DMS 273 (cell line): Measurements from ENCODE around the gene SNX8.
A peak's percentile ranks its signal among the peaks of the same experiment; 100 is the strongest.

ENCODE experiments used
- DNase-seq: peaks from one replicate; lab custom pipeline; 2025; ENCODE audit not compliant: unreplicated experiment; lab: John Stamatoyannopoulos, UW

Gene SNX8

DNA sequence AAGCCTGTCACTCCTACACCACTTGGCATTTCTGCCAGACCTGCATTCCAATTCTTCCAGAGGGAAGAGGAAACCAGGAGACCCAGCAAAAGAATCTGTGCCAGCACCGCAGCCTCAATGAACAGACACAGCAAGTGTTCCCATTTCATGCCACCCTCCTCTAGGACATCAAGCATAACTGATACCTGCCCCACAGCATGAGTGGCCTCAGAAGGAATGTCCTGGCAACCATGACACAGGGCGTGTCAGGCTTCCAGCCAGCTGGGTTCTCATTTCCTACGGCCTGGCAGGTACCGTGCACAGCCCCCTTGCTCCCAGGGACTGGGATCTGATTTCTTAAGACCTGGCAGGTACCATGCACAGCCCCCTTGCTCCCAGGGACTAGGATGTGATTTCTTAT is 89.3 kb downstream of the SNX8 start:
- DNase-seq = no peak

DNA sequence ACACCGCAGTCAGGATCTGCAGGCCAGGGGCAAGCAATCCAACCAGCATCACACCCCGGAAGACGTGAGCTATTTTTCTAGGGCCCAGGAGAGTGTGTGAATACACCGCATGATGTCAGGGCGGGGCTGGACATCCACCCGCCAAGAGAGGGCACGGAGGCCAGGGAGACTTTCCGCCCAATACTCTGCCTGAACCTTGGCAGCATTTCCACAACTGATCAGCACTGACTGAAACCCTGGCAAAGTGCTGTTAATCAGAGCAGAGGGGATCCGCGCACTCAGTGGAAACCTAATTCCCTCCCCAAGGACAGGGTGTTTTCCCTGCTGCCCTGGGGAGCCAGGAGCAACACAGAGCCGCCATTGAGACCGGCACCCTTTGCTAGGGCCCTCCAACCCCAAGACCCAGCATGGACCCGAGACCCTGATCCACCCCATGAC is 89.7 kb downstream of the SNX8 start:
- DNase-seq = no peak

DNA sequence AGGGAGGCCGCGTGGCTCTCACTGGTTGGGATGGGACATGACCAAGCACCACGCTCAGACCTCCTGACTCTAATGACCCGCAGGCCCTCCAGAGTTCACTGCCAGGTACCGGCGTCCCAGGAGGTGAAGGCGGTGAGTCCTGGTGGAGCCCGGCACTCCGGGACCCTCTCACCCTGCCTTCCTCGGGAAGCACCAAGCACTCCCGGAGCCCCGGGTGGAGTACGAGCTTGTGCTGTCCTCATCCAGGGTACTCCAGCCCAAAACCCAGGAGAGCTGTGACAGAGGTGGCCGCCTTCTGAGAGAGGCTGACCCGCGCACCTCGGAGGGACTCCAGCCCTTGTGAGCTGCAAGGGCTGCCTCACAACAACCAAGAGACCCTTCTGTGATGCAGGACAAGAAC is 90.9 kb downstream of the SNX8 start:
- no peak for DNase-seq

DNA sequence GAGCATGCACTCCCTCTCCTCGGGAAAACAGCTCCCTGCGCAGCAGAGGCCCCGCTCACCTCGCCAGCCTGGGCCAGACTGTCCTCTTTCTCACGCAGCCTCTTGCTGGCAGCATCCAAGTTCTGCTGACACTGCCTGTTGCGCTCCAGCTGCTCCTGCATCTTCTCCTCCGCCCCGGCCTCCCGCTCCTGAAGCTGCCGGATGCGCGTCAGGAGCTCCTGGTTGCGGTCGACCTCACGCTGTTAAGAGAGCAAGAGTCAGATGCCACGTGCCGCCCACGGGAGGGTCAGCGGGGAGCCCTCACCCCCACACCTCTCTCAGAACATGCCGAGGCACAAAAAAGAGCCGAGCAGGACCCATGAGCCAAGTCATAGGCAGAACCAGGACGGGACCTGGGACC is 91.7 kb downstream of the SNX8 start:
- no peak for DNase-seq

DNA sequence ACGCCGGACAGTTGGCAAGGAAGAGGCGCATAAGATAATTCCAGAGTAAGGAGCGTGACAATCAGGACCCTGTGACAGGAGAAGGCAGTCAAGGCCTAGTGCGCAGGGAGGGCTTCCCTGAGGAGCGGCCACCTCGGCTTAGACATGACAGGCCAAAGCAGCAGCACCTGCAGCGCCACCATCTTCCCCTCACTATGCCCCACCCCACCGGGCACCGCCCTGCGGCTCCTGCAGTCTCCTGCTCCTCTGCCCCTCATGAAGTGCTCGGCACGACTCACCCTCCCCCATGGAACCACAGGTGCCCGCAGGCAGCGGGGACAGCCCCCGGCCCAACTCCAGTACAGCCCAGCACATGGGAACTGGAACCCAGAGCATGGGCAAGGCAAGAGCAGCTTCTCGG is 93.3 kb downstream of the SNX8 start:
- no peak for DNase-seq

DNA sequence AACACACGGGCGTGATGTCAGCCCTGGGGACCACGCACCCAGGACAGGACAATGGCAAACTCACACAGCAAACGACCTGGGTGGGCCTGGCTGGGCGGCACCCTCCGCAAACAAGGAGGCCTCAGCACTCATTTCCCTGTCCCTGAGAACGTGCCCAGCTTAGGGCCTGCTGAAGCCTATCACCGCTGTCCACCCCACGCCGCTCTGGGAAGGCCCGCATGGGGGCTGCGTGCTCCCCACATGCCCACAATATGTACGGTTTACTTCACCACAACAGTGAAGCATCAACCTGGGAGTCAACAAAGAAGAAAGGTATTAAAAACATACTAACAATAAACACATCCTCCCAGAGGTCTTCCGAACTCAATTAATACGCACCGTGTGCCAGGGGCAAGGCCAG is 93.7 kb downstream of the SNX8 start:
- no peak for DNase-seq

DNA sequence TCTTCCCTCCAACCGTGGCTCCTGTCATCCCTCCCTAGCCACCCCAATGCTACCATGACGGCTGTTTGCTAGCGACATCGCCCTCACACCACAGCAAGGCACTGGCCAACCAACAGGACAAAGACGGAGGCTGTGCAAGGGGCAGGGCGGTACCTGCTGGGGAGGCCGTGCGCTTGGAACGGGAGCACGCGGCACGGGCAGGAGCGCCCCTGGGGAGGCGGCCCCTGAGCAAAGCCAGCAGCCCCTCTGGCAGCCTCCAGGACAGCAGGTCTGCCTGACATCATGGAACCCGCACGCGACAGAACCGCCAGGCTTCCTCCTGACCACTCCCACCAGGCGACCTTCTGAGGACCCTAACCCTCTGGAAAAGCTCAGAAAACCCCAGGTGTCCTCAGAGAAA is 94.2 kb downstream of the SNX8 start:
- DNase-seq = no peak

DNA sequence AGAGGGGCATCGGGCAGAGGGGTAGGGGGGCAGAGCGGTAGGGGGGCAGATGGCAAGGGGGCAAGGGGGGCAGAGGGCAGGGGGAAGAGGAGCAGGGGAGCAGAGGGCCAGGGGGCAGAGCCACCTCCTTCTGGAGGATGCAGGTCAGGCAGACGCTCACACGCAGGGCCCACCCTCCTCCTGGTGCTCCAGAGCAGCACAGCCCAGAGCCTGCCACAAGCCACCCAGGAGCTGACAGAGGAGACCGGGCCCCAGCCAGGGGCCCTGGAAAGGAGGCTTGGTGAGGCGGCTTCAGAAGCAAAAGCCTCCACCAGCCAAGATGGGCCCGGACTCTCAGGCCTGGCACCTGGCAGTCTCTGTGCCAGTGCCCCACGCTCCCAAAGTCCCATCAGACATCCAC is 94.6 kb downstream of the SNX8 start:
- DNase-seq = no peak

DNA sequence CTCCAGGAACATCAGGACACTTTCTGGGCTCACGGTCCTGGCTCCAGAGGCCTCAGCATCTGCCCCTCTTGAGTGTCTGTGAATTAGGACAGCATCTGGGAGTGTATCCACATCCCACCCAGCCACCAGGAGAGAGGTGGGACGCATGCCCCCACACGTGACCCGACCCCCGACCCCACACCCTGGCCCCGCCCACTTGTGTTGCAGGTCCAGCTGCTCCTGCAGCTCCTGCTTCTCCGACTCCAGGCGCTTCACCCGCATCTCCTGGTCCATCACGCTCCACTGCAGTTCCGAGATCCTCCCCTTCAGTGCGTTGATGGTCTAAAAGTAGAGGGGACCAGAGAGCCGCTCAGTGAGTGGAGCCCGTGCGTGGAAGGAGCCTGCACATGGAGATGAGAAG is 95.1 kb downstream of the SNX8 start:
- DNase-seq = no peak

DNA sequence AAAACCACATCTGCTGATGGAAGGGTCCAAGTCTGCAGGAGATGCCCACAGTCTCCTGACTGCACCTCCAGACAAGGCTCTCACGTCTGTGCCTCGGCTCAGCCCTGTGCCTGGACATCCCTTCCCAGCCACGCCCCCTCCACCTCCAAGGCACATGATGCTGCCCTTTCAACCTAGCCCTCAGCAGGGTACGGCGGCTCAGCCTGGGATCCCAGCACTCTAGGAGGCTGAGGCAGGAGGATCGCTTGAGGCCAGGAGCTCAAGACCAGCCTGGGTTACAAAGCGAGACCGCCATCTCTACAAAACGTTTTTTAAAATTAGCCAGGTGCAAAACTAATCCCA is 95.8 kb downstream of the SNX8 start:
- DNase-seq = no peak

DNA sequence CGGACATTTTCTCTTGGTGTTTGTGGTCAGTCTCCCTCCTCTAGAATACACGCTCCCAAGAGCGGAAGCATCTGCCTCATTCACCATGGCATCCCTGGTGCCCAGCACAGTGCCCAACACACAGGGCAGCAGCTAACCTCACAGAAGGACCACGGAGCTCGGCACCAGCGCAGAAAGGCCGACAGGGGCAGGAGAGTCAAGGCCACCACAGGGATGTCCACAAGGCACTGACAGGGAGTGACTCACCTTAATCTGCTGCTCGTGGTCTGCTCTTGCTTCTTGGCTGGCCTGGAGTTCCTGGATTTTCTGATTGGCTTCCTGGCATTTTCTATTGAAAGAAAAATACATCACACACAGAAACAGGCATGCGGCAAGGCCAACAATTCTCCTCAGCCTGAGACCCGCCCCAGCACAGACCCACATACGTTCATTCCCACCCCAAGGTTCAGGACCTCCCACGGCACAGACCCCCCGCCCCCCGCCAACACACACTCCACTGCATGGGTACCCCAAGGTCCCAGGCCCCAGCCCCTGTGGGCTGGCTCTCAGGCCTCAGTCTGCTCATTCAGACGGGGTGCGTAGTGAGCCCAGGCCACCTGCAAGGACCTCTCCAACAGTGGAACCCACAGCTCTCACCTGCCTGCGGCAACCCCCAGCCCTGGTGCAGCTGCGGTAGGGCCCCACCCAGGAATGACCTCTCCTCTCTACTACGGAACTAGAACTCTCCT is 96.4 kb downstream of the SNX8 start:
- DNase-seq = no peak

DNA sequence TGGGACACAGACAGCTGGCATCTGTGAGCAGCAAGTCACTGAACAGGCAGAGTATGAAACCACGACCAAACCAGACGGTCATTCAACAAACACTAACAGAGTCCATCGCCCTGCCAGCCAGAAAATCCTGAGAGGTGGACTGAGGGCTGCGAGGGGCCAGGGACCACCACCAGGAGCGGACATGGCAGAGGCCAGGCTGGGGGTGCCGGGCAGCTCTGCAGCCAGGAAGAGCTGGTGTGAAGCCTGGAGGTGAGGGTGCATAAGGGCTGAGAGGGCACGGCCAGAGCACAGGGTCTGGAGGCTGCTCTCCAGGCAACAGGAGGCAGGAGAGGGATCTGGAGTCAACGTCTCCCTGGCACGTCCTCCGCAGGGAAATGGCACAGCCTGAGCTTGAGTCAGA is 97.0 kb downstream of the SNX8 start:
- no peak for DNase-seq

DNA sequence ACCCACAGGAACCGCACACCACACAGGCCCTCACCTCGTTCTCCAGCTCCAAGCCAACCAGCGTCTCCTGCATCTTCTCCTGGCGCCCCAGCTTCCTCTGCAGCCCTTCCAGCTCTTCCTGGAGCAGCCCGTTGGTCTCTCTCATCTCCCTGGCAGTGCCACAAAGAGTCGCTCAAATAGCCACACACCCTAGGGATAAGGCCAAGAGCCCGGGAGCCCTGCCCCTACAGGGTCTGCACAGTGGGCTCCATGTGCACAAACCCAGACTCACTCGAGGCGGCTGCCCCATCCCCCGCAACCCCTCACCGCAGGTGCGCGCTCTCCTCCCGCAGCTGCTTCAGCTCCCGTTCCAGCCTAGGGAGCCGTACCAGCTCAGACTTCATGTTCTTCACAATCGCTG is 98.4 kb downstream of the SNX8 start:
- no peak for DNase-seq

DNA sequence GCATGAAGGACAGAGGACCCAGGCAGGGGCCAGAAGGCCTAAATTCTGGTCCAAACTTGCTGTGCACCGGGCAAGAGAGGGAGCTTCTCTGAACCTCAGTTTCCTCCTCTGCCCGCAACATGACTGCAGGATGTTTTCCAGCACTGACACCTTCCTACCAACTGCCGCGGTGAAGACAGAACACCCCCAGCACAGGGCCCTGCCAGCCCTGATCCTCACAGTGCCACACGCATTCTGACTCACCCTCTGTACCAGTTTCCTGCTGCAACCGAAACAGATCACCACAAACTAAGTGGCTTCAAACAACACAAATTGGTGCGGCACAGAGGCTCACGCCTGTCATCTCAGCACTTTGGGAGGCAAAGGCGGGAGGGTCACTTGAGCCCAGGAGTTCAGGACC is 99.6 kb downstream of the SNX8 start:
- DNase-seq = no peak

DNA sequence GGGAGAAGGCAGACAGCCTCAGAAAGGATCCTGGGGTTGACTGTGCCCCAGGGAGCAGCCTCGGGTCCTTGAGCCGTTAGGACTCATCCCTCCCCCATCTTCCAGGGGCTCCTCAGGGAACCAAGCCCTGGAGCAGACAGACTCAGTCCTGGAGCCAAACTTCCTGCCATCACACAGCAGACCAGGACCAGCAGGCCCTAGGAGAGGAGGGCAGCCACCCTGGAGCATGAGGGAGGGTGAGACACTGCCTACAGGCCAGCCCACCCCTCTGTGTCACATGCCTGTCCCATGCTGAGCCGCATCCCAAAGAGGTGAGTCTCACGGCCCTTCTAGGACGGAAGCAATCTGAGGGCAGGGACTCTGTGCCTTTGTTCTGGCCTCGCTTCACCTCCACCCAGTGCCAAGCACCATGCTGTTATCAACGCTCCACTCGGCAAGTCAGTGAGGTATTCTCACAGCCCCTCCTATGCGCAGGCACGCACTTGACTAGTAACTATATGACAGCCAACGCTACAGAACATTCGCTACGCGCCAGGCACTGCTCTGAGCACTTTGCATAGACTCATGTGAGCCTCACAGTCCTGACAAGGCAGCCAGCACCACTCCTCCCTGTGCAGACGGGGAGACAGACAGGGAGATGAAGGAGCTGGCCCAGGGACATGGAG is 100.6 kb downstream of the SNX8 start:
- no peak for DNase-seq

DNA sequence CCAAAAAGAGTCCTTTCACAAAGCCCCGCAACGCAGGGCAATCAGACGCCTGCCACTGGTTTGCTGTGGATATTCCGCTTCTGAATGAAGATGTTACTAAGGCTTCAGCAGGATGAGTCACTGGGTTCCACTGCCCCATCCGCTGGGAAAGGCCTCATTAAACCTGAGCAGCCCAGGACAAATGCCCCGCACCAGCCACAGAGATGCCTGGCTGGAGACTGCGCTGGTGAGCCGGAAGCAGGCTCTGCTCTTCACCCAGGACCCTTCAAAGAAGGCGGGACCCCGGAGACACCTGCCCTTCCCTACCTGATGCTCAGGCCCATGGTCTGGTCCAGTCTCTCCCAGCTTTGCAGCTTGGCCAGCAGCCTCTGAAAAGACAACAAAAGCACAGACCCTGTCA is 101.3 kb downstream of the SNX8 start:
- no peak for DNase-seq

DNA sequence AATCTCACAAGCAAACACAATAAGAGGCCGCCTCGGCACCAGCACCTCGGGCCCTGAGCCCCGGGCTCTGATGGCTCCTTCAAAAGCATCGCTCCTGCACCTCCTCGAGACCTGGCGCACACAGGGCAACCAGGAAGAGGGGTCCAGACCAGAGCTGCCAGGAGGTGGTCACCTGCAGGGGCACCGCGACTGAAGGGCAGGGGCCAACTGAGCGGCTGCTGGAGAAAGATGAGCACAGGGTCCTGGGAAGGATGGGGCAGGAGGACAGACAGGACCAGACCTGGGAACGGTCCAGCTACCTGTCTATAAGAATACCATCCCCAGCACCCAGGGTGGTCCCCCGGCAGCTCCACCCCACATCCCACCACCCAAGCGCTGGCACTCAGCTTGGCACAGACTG is 102.3 kb downstream of the SNX8 start:
- DNase-seq = no peak

DNA sequence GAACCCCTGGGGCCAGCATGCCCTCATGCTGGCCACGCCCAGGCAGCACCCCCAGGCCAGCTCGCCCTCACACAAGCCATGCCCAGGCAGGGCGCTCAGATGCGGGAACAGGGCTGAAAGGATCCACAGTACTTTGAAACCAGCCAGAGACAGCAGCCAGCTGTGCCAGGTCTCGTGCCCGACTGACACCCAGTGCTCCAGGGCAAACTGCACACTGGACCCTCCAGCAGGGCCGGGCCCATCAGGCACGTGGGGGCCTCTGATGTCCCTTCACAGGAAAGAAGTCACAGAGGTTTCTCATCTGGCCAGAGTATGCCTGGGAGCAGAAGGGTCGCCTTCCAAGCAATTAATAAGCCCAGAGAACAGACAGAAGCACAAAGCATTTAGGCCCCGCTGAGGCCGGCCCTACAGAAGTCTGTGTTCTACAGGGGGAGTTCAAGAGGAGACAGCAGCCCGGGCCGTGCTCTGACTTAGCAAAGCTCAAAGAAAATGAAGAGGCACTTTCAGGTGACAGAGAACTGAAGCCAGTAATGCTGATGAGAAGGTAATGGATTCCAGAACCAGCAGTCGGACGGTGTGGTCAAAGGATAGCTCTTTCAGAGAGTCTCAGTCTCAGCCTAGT is 102.9 kb downstream of the SNX8 start:
- no peak for DNase-seq

DNA sequence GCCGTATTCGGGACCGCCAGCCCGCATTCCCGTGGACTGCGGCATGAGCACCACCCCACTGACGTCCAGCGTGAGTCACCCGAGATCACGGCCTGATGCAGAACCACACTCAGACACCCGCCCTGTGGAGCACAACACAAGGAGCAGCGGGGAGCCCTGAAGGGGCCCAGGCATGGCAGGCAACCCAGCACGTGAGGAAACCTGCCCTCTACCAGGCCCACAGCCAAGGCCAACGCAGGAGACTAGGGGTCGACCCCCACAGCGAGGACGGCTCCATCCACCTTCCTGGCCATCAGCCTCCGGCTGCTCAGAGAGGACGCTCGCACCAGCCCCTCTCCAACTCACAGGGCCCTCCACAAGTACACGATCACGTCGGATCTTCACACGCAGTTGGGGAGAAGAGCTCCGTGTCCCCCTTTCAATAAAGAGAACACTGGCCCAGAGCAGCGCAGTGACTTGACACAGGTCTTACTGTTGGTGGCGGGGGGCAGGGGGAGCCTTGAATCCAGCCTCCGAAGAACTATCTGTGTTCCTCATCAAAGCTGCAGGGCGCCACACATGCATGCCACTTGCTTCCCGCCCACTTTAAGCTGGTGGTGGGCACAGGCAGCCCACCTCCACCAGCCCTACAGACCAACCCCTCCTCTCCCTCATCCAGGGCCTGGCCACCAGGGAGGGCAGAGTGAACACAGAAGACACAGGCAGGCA is 103.5 kb downstream of the SNX8 start:
- DNase-seq = no peak

DNA sequence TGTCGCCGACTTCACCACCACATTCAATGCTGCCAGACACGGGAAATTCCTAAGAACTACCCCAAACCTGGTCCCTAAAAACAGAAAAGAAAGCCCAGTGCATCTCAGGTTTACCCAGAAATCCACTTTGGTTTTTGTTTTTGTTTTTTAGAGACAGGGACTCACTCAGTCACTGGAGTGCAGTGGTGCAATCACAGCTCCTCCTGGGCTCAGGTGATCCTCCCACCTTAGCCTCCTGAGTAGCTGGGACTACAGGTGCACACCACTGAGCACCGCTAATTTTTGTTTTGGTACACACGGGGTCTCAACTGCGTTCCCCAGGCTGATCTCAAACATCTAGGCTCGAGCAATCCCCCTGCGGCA is 104.3 kb downstream of the SNX8 start:
- no peak for DNase-seq

DNA sequence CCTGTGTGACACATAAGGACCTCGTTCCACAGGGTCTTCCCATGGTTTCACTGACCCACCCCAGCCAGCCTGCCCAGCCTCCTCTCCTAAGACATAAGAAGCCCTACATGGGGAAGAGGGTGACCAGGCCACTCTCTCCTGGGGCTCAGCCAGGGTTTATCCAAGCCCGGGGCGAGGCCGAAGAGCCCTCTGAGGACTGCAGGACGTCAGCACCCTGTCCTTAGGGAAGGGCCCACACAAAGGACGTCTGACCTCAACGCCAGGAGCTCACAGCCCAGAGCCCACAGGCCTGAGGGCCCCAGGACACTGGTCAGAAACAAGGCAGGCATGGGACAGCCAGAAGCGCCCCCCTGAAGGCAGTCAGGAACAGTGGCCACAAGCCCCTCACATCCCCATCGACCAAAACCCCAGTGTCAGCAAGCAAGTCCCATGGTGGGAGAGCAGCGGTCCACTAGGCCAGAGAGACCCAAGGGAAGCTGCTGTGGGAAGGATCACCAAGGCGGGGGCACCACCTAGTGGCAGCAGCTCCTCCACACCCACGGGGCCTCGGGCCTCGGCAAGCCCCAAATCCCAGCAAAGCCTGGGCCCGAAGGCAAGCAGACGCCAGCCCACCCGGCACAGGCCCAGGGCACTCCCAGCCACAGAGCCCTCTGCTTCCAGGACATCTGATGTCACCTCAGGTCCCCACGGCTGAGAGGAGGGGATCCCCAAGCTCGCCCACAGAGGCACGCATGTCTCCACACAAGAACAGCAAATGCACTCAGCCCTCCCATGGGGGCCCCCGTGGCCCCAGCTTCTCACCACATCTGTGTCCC is 104.9 kb downstream of the SNX8 start:
- peak; percentile 79 for DNase-seq
